HCT116 (cell line): ENCODE results near the gene RNF212B. TPM values are rescaled to one million over a fixed set of nuclear protein-coding genes. Genes with fewer than 3 reads are reported as not detected.

Experiments
- ATAC-seq: fragments of 200-7000 bp; cut with Tn5 transposase; 2 replicates; pipeline ENCODE4 v1.9.1; 2020; ENCODE audit warnings: mild to moderate bottlenecking, moderate library complexity
- BruUV-seq: library from RNA; stranded (reverse); fragments of 400-500 nt; replicated peaks from 2 replicates; lab custom pipeline; 2021; lab: Mats Ljungman, UMichigan
- CTCF ChIA-PET: fragments of 300-600 bp; sonication (Branson Sonifier 250); formaldehyde crosslinking; loops from one replicate; lab custom pipeline; 2021; ENCODE audit warnings: antibody characterized with exemption; lab: Charles Lee
- POLR2A ChIA-PET: fragments of 300-600, 350-600 bp; sonication (Branson Sonifier 250); formaldehyde crosslinking; loops from one replicate; lab custom pipeline; 2021; ENCODE audit warnings: antibody characterized with exemption; lab: Charles Lee
- RAD21 ChIA-PET, 2 experiments: fragments of 300-600 bp; sonication (Branson Sonifier 250); formaldehyde crosslinking; loops; one replicate each; lab custom pipeline; 2023; ENCODE audit warnings: low total read pairs in 2 of 2; ENCODE audit not compliant: uncharacterized antibody in 2 of 2, unreplicated experiment in 2 of 2, low non-redundant PET in 1 of 2; lab: Charles Lee
- DNase-seq: peaks from one replicate; pipeline ENCODE4 v3.0.0-alpha.2; 2010; ENCODE audit warnings: low read depth, low spot score
- H2AFZ ChIP-seq: fragments of 200-600 bp; shearing (Covaris generic), sonication (generic); 2 replicates; pipeline ENCODE4 v1.6.1; 2017; ENCODE audit warnings: low read depth, mixed run types, mixed read lengths, antibody characterized with exemption, low read length; ENCODE audit not compliant: poor library complexity, severe bottlenecking
- H3K27ac ChIP-seq: 2 replicates; pipeline ENCODE4 v1.5.1; 2012; ENCODE audit warnings: low read depth, low read length
- H3K27me3 ChIP-seq: fragments of 200-600 bp; sonication (generic); 2 replicates; pipeline ENCODE4 v1.6.1; 2016; ENCODE audit warnings: mixed run types, low read length, mixed read lengths; ENCODE audit not compliant: insufficient read depth
- H3K36me3 ChIP-seq, 2 experiments: fragments of 200-500 bp in 1 of 2; fragments of 200-600 bp in 1 of 2; sonication (Bioruptor generic) in 1 of 2; sonication (generic) in 1 of 2; 2 replicates each; pipeline versions ENCODE4 v1.5.1 to v1.6.1; 2014 to 2016; ENCODE audit warnings: low read length in 2 of 2, inconsistent platforms in 1 of 2, mixed read lengths in 1 of 2, mixed run types in 1 of 2; ENCODE audit not compliant: insufficient read depth in 2 of 2, control insufficient read depth in 1 of 2
- H3K4me1 ChIP-seq, 2 experiments: fragments of 200-600 bp in 1 of 2; sonication (generic) in 1 of 2; 2 replicates each; pipeline versions ENCODE4 v1.5.1 to v1.6.1; 2012 to 2017; ENCODE audit warnings: low read length in 2 of 2, inconsistent platforms in 1 of 2, mild to moderate bottlenecking in 1 of 2, mixed read lengths in 1 of 2, mixed run types in 1 of 2, moderate library complexity in 1 of 2; ENCODE audit not compliant: insufficient read depth in 2 of 2, control insufficient read depth in 1 of 2
- H3K4me2 ChIP-seq: fragments of 200-600 bp; sonication (generic); 2 replicates; pipeline ENCODE4 v1.6.1; 2017; ENCODE audit warnings: mixed run types, low read length, mixed read lengths
- H3K4me3 ChIP-seq, 2 experiments: fragments of 200-600 bp in 1 of 2; sonication (generic) in 1 of 2; replicated peaks in 1 of 2; 2 replicates each; pipeline ENCODE4 v1.5.1; 2011 to 2016; ENCODE audit warnings: low read length in 2 of 2, control low read depth in 1 of 2, low read depth in 1 of 2, mild to moderate bottlenecking in 1 of 2, mixed read lengths in 1 of 2, mixed run types in 1 of 2
- H3K79me2 ChIP-seq: fragments of 200-600 bp; sonication (generic); 2 replicates; pipeline ENCODE4 v1.6.1; 2017; ENCODE audit warnings: mild to moderate bottlenecking, mixed run types, low read length, moderate library complexity, mixed read lengths; ENCODE audit not compliant: insufficient read depth
- H3K9ac ChIP-seq: fragments of 200-600 bp; sonication (generic); 2 replicates; pipeline ENCODE4 v1.6.1; 2016; ENCODE audit warnings: low read length, mixed read lengths
- H3K9me2 ChIP-seq: fragments of 200-600 bp; sonication (generic), shearing (Covaris generic); 2 replicates; pipeline ENCODE4 v1.6.1; 2017; ENCODE audit warnings: mixed run types, mild to moderate bottlenecking, moderate library complexity; ENCODE audit not compliant: insufficient read depth
- H3K9me3 ChIP-seq, 2 experiments: fragments of 200-500 bp in 1 of 2; fragments of 200-600 bp in 1 of 2; sonication (Bioruptor generic) in 1 of 2; sonication (generic) in 1 of 2; 2 replicates each; pipeline ENCODE4 v1.6.1; 2014 to 2017; ENCODE audit warnings: low read length in 2 of 2, mixed read lengths in 2 of 2, inconsistent platforms in 1 of 2, low read depth in 1 of 2, mild to moderate bottlenecking in 1 of 2, mixed run types in 1 of 2, moderate library complexity in 1 of 2; ENCODE audit not compliant: control insufficient read depth in 1 of 2, insufficient read depth in 1 of 2
- H4K20me1 ChIP-seq: fragments of 200-600 bp; sonication (generic), shearing (Covaris generic); 2 replicates; pipeline ENCODE4 v1.6.1; 2017; ENCODE audit warnings: mixed run types, mild to moderate bottlenecking, moderate library complexity; ENCODE audit not compliant: insufficient read depth
- CBX3 ChIP-seq: IDR thresholded peaks from 2 replicates; pipeline ENCODE4 v1.6.1; 2012; ENCODE audit warnings: low read depth
- EGR1 ChIP-seq: IDR thresholded peaks from 2 replicates; pipeline ENCODE4 v1.6.1; 2012; ENCODE audit warnings: low read depth
- EZH2phosphoT487 ChIP-seq: fragments of 200-600 bp; IDR thresholded peaks from 2 replicates; pipeline ENCODE4 v1.6.1; 2018; ENCODE audit warnings: antibody characterized with exemption, borderline replicate concordance
- JUND ChIP-seq: IDR thresholded peaks from 2 replicates; pipeline ENCODE4 v1.6.1; 2012
- POLR2AphosphoS5 ChIP-seq: IDR thresholded peaks from 2 replicates; pipeline ENCODE4 v1.6.1; 2011; ENCODE audit warnings: mild to moderate bottlenecking, low read depth, low read length, moderate library complexity
- RAD21 ChIP-seq: IDR thresholded peaks from 2 replicates; pipeline ENCODE4 v1.6.1; 2012; ENCODE audit warnings: low read depth, mild to moderate bottlenecking
- SIN3A ChIP-seq: IDR thresholded peaks from 2 replicates; pipeline ENCODE4 v1.6.1; 2012; ENCODE audit warnings: low read depth
- SP1 ChIP-seq: IDR thresholded peaks from 2 replicates; pipeline ENCODE4 v1.6.1; 2012; ENCODE audit warnings: low read depth
- SRF ChIP-seq: IDR thresholded peaks from 2 replicates; pipeline ENCODE4 v1.6.1; 2012; ENCODE audit warnings: low read depth
- YY1 ChIP-seq: IDR thresholded peaks from 2 replicates; pipeline ENCODE4 v1.6.1; 2011; ENCODE audit warnings: low read length, low read depth, moderate library complexity, mild to moderate bottlenecking; ENCODE audit not compliant: insufficient replicate concordance; ENCODE audit errors: extremely low read depth
- ZFX ChIP-seq: fragments of 450-650 bp; IDR thresholded peaks from 2 replicates; pipeline ENCODE4 v1.6.1; 2017
- ZNF274 ChIP-seq: fragments of 200-500 bp; sonication (Bioruptor generic); IDR thresholded peaks from 2 replicates; pipeline ENCODE4 v1.6.1; 2014; ENCODE audit warnings: mild to moderate bottlenecking, low read depth, low read length, inconsistent platforms
- intact Hi-C: fragments of 100-400 bp; cut with micrococcal nuclease; formaldehyde crosslinking; loops from 2 replicates; pipeline ENCODE4 v1.10.0; 2022
- total RNA-seq: library from RNA; stranded (reverse); gene quantifications from one replicate; pipeline ENCODE4 v1.2.1, GENCODE V29; 2021; ENCODE audit not compliant: unreplicated experiment
- TF ChIP-seq, protein P1 (sequence below): IDR thresholded peaks from 2 replicates; pipeline ENCODE4 v1.6.1; 2012
- TF ChIP-seq, protein P2 (sequence below): IDR thresholded peaks from 2 replicates; pipeline ENCODE4 v1.6.1; 2012

The RNF212B gene
- total RNA-seq, 1 experiment from 2014 or later, result not detected

DNA sequence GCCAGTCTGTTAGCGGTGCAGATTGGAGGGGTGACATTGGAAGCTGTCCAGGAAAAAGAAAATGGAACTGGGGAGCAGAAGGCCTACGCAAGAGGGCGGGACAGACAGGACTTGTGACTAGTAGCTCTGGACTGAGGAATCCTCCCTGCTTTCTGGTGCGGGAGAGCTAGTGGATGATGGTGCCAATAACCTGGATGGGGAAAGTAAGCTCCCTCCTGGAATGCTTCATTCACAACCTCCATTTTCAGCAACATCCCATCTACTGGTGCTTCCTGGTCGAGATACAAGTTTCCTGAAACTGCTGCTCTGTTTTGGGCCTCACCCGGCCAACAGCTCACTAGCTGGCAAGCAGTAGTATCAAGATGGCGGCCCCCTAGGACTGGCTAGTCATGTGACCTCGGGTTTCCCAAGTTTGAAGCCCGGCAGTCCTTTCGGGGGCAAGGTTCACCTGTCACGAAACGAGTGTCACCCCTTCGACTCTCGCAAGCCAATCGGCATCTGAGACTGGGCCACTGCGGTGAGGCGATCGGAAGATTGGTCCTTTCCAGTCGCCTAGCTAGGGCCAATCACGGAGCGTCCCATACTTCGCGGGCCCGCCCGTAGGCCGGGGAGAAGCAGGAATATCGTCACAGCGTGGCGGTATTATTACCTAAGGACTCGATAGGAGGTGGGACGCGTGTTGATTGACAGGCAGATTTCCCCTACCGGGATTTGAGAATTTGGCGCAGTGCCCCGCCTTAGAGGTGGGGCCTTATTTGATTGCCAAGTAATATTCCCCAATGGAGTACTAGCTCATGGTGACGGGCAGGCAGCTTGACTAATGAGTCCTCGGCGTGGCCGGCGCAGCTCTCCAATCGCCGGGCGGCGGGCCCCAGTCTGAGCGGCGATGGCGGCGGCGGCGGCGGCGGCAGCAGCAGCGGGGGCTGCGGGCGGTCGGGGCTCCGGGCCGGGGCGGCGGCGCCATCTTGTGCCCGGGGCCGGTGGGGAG is 83.1 kb downstream of the RNF212B start, which contains the start of gene PABPN1:
TSS of gene PABPN1 (plus strand) at position 874 of the 988 bp plus-strand sequence. CDS start at position 887, 13 bp downstream.
- RAD21 ChIA-PET, result interaction anchor here in 1 of 2 experiments (1.4 to 1.7 kb wide), 2 partner anchors 14 to 44 kb away, joined by 3 to 8 read pairs; partner anchors contain the start of gene BCL2L2
- ATAC-seq (peak; percentile 91), DNase-seq (peak; percentile 100)
- Histone ChIP-seq H3K9me3 (no peaks in the 10 kb centered on the region), H3K4me3 (peak within 1 kb of the TSS; percentile 64 to 98), H3K27me3 (no peaks in the 10 kb centered on the region), H2AFZ (no peak within 1 kb of the TSS), H3K4me2 (peak within 1 kb of the TSS; percentile 89), H3K9ac (peak within 1 kb of the TSS; percentile 97), H4K20me1 (no peaks in the 10 kb centered on the region), H3K9me2 (no peaks in the 10 kb centered on the region), H3K4me1 (peaks cover 12 to 23% of the 10 kb centered on the region in 2 experiments; a peak in 3 of 4 replicates), H3K27ac (peak within 1 kb of the TSS; percentile 83), H3K36me3 (peaks cover 27 to 31% of the 10 kb centered on the region in 2 experiments; a peak in 3 of 4 replicates), H3K79me2 (peaks cover 35% of the 10 kb centered on the region)
- POLR2A ChIA-PET, result interaction anchor here (0.7 to 2.8 kb wide), 8 partner anchors 10 to 154 kb away, joined by 3 to 21 read pairs (median 4); partner anchors contain the start of genes BCL2L2, HOMEZ, NGDN and PPP1R3E
- TF ChIP-seq JUND (no peak; the same call in 1 of the 2 replicates), RAD21 (no peak), SP1 (peak; percentile 97), ZFX (peak; percentile 34; the same call in 1 of the 2 replicates), ZNF274 (no peak), SRF (peak; percentile 65; the same call in 1 of the 2 replicates), SIN3A (peak; percentile 18; the same call in 1 of the 2 replicates), CBX3 (0 out of 2 replicates have a peak, but pooled peaks have one; percentile 3), EGR1 (no peak), EZH2phosphoT487 (no peak), YY1 (peak; percentile 94), POLR2AphosphoS5 (peak; percentile 61)
- TF ChIP-seq, protein P1, sequence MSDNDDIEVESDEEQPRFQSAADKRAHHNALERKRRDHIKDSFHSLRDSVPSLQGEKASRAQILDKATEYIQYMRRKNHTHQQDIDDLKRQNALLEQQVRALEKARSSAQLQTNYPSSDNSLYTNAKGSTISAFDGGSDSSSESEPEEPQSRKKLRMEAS, result peak; percentile 63; the same call in 1 of the 2 replicates
- TF ChIP-seq, protein P2, sequence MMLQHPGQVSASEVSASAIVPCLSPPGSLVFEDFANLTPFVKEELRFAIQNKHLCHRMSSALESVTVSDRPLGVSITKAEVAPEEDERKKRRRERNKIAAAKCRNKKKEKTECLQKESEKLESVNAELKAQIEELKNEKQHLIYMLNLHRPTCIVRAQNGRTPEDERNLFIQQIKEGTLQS, result no peak
- BruUV-seq, result TSS peak; percentile 94
- intact Hi-C loops, result loop anchor here (1.0 kb wide), 1 partner anchor 35 kb away; the partner anchor contains the start of gene HOMEZ
- CTCF ChIA-PET, result interaction anchor here (0.9 to 2.5 kb wide), 14 partner anchors 12 to 252 kb away, joined by 3 to 15 read pairs (median 4); partner anchors contain the start of gene BCL2L2
